Measurements from ENCODE around the gene LIMD2.
"Not testable (repeated sequence)": the region's sequence is repeated elsewhere in the genome, so short reads cannot be mapped to it uniquely, and the experiment has no call there.

Gene LIMD2

DNA sequence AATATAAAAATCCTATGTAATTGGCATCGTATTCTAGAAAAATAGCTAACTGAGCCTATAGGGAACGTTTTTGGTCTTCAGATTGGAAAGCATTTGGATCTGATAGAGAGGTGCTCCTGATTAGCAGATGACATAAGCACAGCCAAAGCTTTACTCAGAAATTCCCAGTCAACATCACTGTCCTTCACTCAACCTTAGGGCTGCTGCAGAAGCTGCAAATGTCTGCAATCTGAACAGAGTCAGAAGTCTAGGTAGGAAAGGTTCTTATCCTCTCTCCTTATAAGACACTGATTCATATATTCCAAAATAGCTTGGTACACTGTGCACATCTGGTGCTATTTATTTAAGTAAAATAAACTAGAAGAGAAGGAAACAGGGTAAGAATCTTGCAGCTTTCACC, 22.5 kb upstream of the LIMD2 start:
- DNase-seq = no peak
- Histone ChIP-seq H3K27me3 (ENCODE audit: insufficient read depth, low read depth, severe bottlenecking) (no peaks in the 10 kb centered on the region), H3K36me3 (peaks cover 29% of the 10 kb centered on the region), H3K4me3 (ENCODE audit: low read depth, low read length) (no peak overlapping the region), H3K27ac (no peak overlapping the region), H3K9me3 (ENCODE audit: severe bottlenecking) (no peaks in the 10 kb centered on the region)
- TF ChIP-seq, protein P1, sequence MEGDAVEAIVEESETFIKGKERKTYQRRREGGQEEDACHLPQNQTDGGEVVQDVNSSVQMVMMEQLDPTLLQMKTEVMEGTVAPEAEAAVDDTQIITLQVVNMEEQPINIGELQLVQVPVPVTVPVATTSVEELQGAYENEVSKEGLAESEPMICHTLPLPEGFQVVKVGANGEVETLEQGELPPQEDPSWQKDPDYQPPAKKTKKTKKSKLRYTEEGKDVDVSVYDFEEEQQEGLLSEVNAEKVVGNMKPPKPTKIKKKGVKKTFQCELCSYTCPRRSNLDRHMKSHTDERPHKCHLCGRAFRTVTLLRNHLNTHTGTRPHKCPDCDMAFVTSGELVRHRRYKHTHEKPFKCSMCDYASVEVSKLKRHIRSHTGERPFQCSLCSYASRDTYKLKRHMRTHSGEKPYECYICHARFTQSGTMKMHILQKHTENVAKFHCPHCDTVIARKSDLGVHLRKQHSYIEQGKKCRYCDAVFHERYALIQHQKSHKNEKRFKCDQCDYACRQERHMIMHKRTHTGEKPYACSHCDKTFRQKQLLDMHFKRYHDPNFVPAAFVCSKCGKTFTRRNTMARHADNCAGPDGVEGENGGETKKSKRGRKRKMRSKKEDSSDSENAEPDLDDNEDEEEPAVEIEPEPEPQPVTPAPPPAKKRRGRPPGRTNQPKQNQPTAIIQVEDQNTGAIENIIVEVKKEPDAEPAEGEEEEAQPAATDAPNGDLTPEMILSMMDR (IDR thresholded peaks at IDR 0.05; ENCODE audit: low read depth, low read length) = no peak

DNA sequence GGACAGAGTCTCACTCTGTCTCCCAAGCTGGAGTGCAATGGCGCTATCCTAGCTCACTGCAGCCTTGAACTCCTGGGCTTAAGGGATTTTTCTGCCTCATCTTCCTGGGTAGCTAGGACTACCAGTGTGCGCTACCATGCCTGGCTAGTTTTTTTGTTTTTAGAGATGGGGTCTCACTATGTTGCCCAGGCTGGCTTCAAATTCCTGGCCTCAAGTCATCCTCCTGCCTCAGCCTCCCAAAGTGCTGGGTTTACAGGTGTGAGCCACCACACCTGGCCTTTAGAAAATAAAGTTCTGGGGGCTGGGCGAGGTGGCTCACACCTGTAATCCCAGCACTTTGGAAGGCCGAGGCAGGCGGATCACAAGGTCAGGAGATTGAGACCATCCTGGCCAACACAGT, 20.3 kb upstream of the LIMD2 start:
- H3K4me3 ChIP-seq (ENCODE audit: low read depth, low read length); DNase-seq; H3K9me3 ChIP-seq (ENCODE audit: severe bottlenecking); H3K27ac ChIP-seq; H3K27me3 ChIP-seq (ENCODE audit: insufficient read depth, low read depth, severe bottlenecking): not testable (repeated sequence)
- peaks cover 15% of the 10 kb centered on the region for H3K36me3 ChIP-seq

DNA sequence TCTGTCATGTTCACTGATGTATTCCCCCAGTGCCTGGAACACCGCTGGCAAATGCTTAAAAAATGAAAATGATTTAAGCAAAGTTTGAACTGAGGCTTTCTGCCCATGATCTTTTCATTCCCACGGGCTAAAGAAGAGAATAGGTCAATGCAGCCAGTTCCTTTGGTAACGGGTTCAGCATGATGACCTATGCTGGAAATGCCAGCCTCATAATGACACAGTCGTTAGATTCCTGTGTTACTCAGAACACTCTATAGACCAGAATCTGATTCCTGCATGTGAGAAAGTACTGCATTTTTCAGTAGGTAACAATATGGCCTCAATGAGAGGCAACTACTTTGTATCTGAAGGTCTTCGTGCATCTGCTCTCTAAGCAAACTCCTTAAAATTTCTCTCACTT, 19.1 kb upstream of the LIMD2 start:
- no peaks in the 10 kb centered on the region for H3K27me3 ChIP-seq (ENCODE audit: insufficient read depth, low read depth, severe bottlenecking)
- H3K9me3 ChIP-seq (ENCODE audit: severe bottlenecking) = no peaks in the 10 kb centered on the region
- TF ChIP-seq, protein P1 (IDR thresholded peaks at IDR 0.05; ENCODE audit: low read depth, low read length) = no peak
- no peak for DNase-seq
- H3K36me3 ChIP-seq = peaks cover 11% of the 10 kb centered on the region
- no peak overlapping the region for H3K27ac ChIP-seq
- no peak overlapping the region for H3K4me3 ChIP-seq (ENCODE audit: low read depth, low read length)

DNA sequence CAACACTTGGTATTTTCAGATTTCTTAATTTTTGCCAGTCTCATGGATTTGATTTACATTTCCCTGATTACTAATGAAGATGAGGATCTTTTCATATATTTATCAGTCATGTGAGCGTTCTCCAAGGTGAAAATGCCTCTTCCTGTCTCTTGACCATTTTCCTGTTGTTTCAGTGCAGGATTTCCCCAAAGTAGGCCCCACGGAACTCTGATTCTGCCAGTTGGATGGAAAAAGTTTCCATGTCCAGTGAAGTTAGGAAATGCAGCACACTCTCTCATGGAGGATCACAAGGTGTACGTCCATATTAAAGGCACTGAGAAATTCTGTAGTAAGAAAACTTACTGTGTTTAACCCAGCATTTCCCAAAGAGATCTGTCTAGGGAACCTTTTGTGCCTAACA, 16.5 kb upstream of the LIMD2 start:
- TF ChIP-seq, protein P1 (IDR thresholded peaks at IDR 0.05; ENCODE audit: low read depth, low read length) = no peak
- peaks cover 26% of the 10 kb centered on the region for H3K36me3 ChIP-seq
- H3K9me3 ChIP-seq (ENCODE audit: severe bottlenecking) = no peaks in the 10 kb centered on the region

DNA sequence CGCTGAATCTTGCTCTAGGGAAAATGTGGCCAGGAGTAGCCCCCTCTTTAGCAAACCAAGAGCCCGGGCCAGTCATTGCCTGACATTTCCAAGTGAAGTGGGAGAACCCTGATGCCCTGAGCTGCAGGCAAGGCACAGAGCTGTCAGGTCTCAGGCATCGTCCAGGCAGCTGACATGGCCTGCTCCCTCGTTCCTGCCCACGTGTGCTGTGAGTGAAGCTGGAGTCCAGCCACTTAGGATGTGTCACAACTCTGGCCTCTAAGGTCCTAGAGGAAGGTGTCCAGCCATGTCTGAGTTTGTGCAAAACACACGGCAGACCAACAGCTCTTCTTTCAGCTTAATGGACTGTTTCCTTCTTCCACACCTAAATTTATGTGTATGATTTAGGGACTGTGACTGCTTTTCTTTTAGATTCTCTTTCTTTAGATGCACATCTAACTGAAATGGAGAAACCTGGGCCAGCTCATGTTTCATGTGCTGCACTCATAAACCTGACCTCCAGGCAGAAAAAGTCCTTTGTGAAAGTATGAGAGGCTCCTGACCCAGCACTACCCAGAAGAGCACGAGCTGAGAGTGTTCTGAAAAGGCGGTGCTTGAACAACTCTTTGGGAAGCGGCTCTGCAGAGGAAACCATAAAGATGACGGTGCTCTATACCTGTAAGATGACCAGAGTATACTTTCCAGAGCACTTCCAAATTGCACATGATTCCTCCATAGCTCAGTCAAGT, 14.8 kb upstream of the LIMD2 start:
- TF ChIP-seq, protein P1 (IDR thresholded peaks at IDR 0.05; ENCODE audit: low read depth, low read length) = no peak
- Histone ChIP-seq H3K27me3 (ENCODE audit: insufficient read depth, low read depth, severe bottlenecking) (no peaks in the 10 kb centered on the region), H3K36me3 (peaks cover 39% of the 10 kb centered on the region), H3K4me3 (ENCODE audit: low read depth, low read length) (no peak overlapping the region), H3K9me3 (ENCODE audit: severe bottlenecking) (no peaks in the 10 kb centered on the region), H3K27ac (no peak overlapping the region)
- DNase-seq = no peak

More for the DNA sequence above, 16.5 kb upstream of the LIMD2 start:
- Histone ChIP-seq H3K4me3 (ENCODE audit: low read depth, low read length) (no peak overlapping the region), H3K27ac (no peak overlapping the region), H3K27me3 (ENCODE audit: insufficient read depth, low read depth, severe bottlenecking) (no peaks in the 10 kb centered on the region)
- DNase-seq = no peak

DNA sequence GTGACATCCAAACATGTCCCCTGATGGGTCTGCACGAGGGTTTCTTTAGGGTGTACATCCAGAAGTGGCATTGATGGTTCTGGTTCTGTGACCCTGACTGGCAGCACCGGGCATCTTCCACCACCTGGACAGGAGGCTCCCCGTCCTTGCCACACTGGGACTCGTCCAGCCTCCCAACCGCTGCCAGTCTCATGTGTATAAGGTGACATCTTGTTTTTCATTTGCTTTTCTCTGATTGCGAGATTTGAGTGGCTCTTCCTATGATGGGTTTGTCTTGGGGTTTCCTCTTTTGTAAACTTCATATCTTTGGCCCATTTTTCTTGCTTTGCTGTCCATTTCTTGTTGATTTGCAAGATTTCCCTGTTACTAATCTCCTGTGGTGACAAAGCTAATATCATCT, 9.2 kb upstream of the LIMD2 start:
- Histone ChIP-seq H3K9me3 (ENCODE audit: severe bottlenecking) (no peaks in the 10 kb centered on the region), H3K4me3 (ENCODE audit: low read depth, low read length) (no peak overlapping the region), H3K27me3 (ENCODE audit: insufficient read depth, low read depth, severe bottlenecking) (no peaks in the 10 kb centered on the region), H3K36me3 (peaks cover 53% of the 10 kb centered on the region), H3K27ac (no peak overlapping the region)
- no peak for DNase-seq
- TF ChIP-seq, protein P1 (IDR thresholded peaks at IDR 0.05; ENCODE audit: low read depth, low read length) = no peak

Measured in WERI-Rb-1 (cell line).